GM12878 (cell line): ENCODE results near the gene C1orf21. TPM values are rescaled to one million over a fixed set of nuclear protein-coding genes. Genes with fewer than 3 reads are reported as not detected.

Experiments
- ATAC-seq: fragments of 200-7000 bp; cut with Tn5 transposase; 3 replicates; pipeline ENCODE4 v1.9.1; 2020; ENCODE audit warnings: mild to moderate bottlenecking, moderate library complexity
- BruUV-seq: library from RNA; stranded (reverse); fragments of 400-500 nt; replicated peaks from 2 replicates; lab custom pipeline; 2021; lab: Mats Ljungman, UMichigan
- CTCF ChIA-PET: fragments of 300-600 bp; sonication (Branson Sonifier 250); formaldehyde crosslinking; extraction: SDS; loops from one replicate; lab custom pipeline; 2021; ENCODE audit warnings: inconsistent platforms; lab: Yijun Ruan, JAX
- POLR2A ChIA-PET: fragments of 350-600 bp; formaldehyde crosslinking; extraction: SDS; loops from one replicate; lab custom pipeline; 2021; ENCODE audit warnings: inconsistent platforms; lab: Charles Lee
- RAD21 ChIA-PET: fragments of 300-600 bp; sonication (Branson Sonifier 250); formaldehyde crosslinking; loops from one replicate; lab custom pipeline; 2023; ENCODE audit warnings: antibody characterized with exemption; ENCODE audit not compliant: unreplicated experiment; lab: Charles Lee
- SMC1A ChIA-PET: fragments of 300-600 bp; sonication (Branson Sonifier 250); formaldehyde crosslinking; loops from one replicate; lab custom pipeline; 2023; ENCODE audit not compliant: unreplicated experiment, uncharacterized antibody; lab: Charles Lee
- DNase-seq: peaks from one replicate; pipeline ENCODE4 v3.0.0-alpha.2; 2011; ENCODE audit warnings: low read depth, low spot score
- FAIRE-seq: peaks from 3 replicates; lab custom pipeline; 2011; peaks lifted over from hg19 to GRCh38; lab: Jason Lieb, UNC
- H2AFZ ChIP-seq: 2 replicates; pipeline ENCODE4 v1.6.0; 2011; ENCODE audit warnings: low read depth, low read length, control low read depth; ENCODE audit not compliant: control insufficient read depth
- H3K27ac ChIP-seq: 2 replicates; pipeline ENCODE4 v1.5.1; 2011; ENCODE audit warnings: control low read depth; ENCODE audit not compliant: control insufficient read depth, insufficient read depth
- H3K27me3 ChIP-seq, 2 experiments: replicated peaks in 1 of 2; 2 replicates each; pipeline versions ENCODE4 v1.6.0 to v1.6.1; 2011; ENCODE audit warnings: low read length in 1 of 2; ENCODE audit not compliant: control insufficient read depth in 2 of 2, insufficient read depth in 2 of 2
- H3K36me3 ChIP-seq, 2 experiments: 2 replicates each; pipeline ENCODE4 v1.5.1; 2011; ENCODE audit warnings: low read length in 1 of 2; ENCODE audit not compliant: control insufficient read depth in 2 of 2, insufficient read depth in 2 of 2
- H3K4me1 ChIP-seq: 2 replicates; pipeline ENCODE4 v1.6.1; 2011; ENCODE audit warnings: mild to moderate bottlenecking, low read length, moderate library complexity, mixed read lengths; ENCODE audit not compliant: control insufficient read depth, insufficient read depth
- H3K4me2 ChIP-seq: 2 replicates; pipeline ENCODE4 v1.6.0; 2011; ENCODE audit warnings: control low read depth; ENCODE audit not compliant: control insufficient read depth, insufficient read depth
- H3K4me3 ChIP-seq: fragments of 200-600 bp; sonication (generic); 2 replicates; pipeline ENCODE4 v1.5.1; 2016
- H3K79me2 ChIP-seq: 2 replicates; pipeline ENCODE4 v1.6.0; 2011; ENCODE audit warnings: low read length; ENCODE audit not compliant: control insufficient read depth, insufficient read depth
- H3K9ac ChIP-seq: 2 replicates; pipeline ENCODE4 v1.8.0; 2011; ENCODE audit warnings: low read length, control low read depth, mixed read lengths; ENCODE audit not compliant: control insufficient read depth, insufficient read depth
- H3K9me3 ChIP-seq: replicated peaks from 3 replicates; pipeline ENCODE4 v1.5.1; 2011; ENCODE audit warnings: mild to moderate bottlenecking, low read length; ENCODE audit not compliant: control insufficient read depth, insufficient read depth
- H4K20me1 ChIP-seq: 2 replicates; pipeline ENCODE4 v1.6.0; 2011; ENCODE audit not compliant: control insufficient read depth, insufficient read depth
- MYB ChIP-seq: fragments of 150-350 bp; IDR thresholded peaks from 2 replicates; pipeline ENCODE4 v1.6.1; 2014; ENCODE audit warnings: mild to moderate bottlenecking, low read depth, low read length, borderline replicate concordance
- PAX8 ChIP-seq: fragments of 450-650 bp; IDR thresholded peaks from 2 replicates; pipeline ENCODE4 v1.6.1; 2017; ENCODE audit warnings: mild to moderate bottlenecking, moderate library complexity
- STAT3 ChIP-seq: IDR thresholded peaks from 2 replicates; pipeline ENCODE4 v1.6.1; 2011; ENCODE audit warnings: low read depth, low read length, improper control_type of control experiment
- WRNIP1 ChIP-seq: IDR thresholded peaks from 2 replicates; pipeline ENCODE4 v1.6.1; 2011; ENCODE audit warnings: low read depth, low read length, improper control_type of control experiment, borderline replicate concordance
- WGBS: methylation state at CpG from one replicate; pipeline ENCODE4 v1.1.6; 2016; ENCODE audit warnings: low lambda C conversion rate; ENCODE audit not compliant: insufficient replicate concordance, insufficient coverage; ENCODE audit errors: missing lambda C conversion rate; 5-methylcytosine and 5-hydroxymethylcytosine counted together
- in situ Hi-C: fragments of 300-500 bp; cut with MboI; formaldehyde crosslinking; loops from 9 replicates; pipeline ENCODE4 v1.14.3; 2018; ENCODE audit warnings: mixed read lengths
- intact Hi-C: fragments of 100-400 bp; cut with micrococcal nuclease; formaldehyde crosslinking; loops from one replicate; pipeline ENCODE4 v1.14.2; 2022; ENCODE audit not compliant: unreplicated experiment
- polyA plus RNA-seq, 11 experiments: library from polyadenylated mRNA; depleted of rRNA in 4 of 11; unstranded in 6 of 11; stranded (reverse) in 5 of 11; fragments of >200 nt; fragmentation: Nextera tagmentation in 4 of 11; fragmentation: Illumina TruSeq in 1 of 11; extraction: Ambion mirVana in 4 of 11; extraction: Trizol in 1 of 11; gene quantifications; 1 replicate in 1 of 11; 2 replicates in 10 of 11; pipeline versions ENCODE4 v1.2.1 to v1.2.3, GENCODE V29; 2011 to 2016; ENCODE audit warnings: inconsistent platforms in 2 of 11, missing spikeins in 2 of 11, low read depth in 1 of 11
- total RNA-seq, 4 experiments: library from RNA; depleted of rRNA in 3 of 4; stranded (reverse); fragments of >200 nt in 3 of 4; fragmentation: Illumina TruSeq in 1 of 4; extraction: Trizol in 1 of 4; gene quantifications; 2 replicates each; pipeline versions ENCODE4 v1.2.1 to v1.2.3, GENCODE V29; 2013 to 2021
- TF ChIP-seq, protein P1 (sequence below): fragments of 450-650 bp; IDR thresholded peaks from 2 replicates; pipeline ENCODE4 v1.6.1; 2018; ENCODE audit warnings: borderline replicate concordance, mild to moderate bottlenecking; ENCODE audit not compliant: partially characterized antibody
- TF ChIP-seq, protein P2 (sequence below): fragments of 450-650 bp; IDR thresholded peaks from 2 replicates; pipeline ENCODE4 v1.6.1; 2017; ENCODE audit warnings: mild to moderate bottlenecking, moderate library complexity
- TF ChIP-seq, protein P3 (sequence below): fragments of 450-650 bp; IDR thresholded peaks from 2 replicates; pipeline ENCODE4 v1.6.1; 2016; ENCODE audit warnings: mild to moderate bottlenecking
- TF ChIP-seq, protein P4 (sequence below): IDR thresholded peaks from 2 replicates; pipeline ENCODE4 v1.6.1; 2012; ENCODE audit warnings: low read length, inconsistent platforms

C1orf21 gene
- total and polyA plus RNA-seq, 10 of the 15 experiments (the other 5 are each of a cell fraction or from before 2014, with no cell fraction given), result 0.03 to 1.6 (median 0.17) TPM; not detected in 3

DNA sequence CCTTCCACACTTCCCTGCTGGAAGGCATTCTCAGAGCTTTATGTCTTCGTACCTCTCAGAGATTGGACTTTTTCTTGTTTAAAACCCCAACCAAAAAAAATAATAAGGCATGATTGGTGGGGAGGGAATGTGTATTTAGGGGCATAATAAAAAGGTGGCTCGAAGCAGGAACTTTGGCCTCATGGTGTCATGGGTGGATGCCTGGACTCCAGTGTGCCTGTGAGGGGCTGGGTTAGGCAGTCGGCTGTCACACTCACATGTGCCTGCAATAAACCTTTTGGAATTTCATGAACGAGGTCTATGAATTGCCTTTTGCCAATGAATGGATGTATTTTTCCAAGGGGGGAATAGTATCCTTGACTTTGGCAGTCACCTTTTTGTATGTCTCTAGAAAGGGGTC lies 236.6 kb downstream of the C1orf21 start:
- in situ Hi-C loops (no loop called here), intact Hi-C loops (no loop called here)
- ATAC-seq, result no peak
- H2AFZ ChIP-seq, result no peak overlapping the region
- 20% methylated on average over 4 of the region's 4 CpGs for WGBS
- peaks cover 0 to 3% of the 10 kb centered on the region in 2 experiments; a peak in 2 of 4 replicates for H3K27me3 ChIP-seq
- RAD21 ChIA-PET, result no interaction called here
- BruUV-seq, result no TSS peak
- POLR2A ChIA-PET, result no interaction called here
- H3K9me3 ChIP-seq, result no peaks in the 10 kb centered on the region
- no peaks in the 10 kb centered on the region for H3K4me1 ChIP-seq
- H3K4me2 ChIP-seq, result no peak overlapping the region
- no peaks in the 10 kb centered on the region for H4K20me1 ChIP-seq
- no peak for FAIRE-seq
- H3K36me3 ChIP-seq, result no peaks in the 10 kb centered on the region
- H3K4me3 ChIP-seq, result no peak overlapping the region
- SMC1A ChIA-PET, result no interaction called here
- CTCF ChIA-PET, result no interaction called here
- H3K79me2 ChIP-seq, result no peaks in the 10 kb centered on the region
- no peak for DNase-seq
- TF ChIP-seq, protein P1, sequence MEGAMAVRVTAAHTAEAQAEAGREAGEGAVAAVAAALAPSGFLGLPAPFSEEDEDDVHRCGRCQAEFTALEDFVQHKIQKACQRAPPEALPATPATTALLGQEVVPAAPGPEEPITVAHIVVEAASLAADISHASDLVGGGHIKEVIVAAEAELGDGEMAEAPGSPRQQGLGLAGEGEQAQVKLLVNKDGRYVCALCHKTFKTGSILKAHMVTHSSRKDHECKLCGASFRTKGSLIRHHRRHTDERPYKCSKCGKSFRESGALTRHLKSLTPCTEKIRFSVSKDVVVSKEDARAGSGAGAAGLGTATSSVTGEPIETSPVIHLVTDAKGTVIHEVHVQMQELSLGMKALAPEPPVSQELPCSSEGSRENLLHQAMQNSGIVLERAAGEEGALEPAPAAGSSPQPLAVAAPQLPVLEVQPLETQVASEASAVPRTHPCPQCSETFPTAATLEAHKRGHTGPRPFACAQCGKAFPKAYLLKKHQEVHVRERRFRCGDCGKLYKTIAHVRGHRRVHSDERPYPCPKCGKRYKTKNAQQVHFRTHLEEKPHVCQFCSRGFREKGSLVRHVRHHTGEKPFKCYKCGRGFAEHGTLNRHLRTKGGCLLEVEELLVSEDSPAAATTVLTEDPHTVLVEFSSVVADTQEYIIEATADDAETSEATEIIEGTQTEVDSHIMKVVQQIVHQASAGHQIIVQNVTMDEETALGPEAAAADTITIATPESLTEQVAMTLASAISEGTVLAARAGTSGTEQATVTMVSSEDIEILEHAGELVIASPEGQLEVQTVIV, result no peak
- H3K27ac ChIP-seq, result no peak overlapping the region
- no peak overlapping the region for H3K9ac ChIP-seq

DNA sequence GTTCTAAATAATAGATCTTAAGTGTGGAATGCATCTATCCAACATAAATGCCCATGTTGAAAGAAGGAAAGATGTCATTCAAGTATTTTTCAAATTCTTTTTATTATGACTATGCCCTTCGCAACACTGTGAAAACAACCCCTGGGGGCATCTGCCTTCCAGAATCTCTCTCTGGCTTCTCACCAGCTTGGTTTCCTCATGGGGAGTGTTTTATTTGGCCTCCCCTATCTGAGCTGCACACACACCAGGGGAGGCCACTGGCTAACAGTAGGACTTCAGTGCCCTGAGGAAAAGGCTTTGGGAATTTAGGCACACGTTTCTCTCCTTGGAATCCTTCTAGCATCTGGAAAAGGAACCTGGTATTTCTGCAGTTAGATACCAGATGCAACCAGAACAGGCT lies 237.2 kb downstream of the C1orf21 start:
- Histone ChIP-seq H3K4me2 (no peak overlapping the region), H2AFZ (no peak overlapping the region), H3K27me3 (peaks cover 0 to 3% of the 10 kb centered on the region in 2 experiments; a peak in 2 of 4 replicates), H3K9ac (no peak overlapping the region), H3K9me3 (no peaks in the 10 kb centered on the region), H3K36me3 (no peaks in the 10 kb centered on the region), H3K79me2 (no peaks in the 10 kb centered on the region), H3K27ac (no peak overlapping the region), H4K20me1 (no peaks in the 10 kb centered on the region), H3K4me3 (no peak overlapping the region), H3K4me1 (no peaks in the 10 kb centered on the region)
- FAIRE-seq (no peak), ATAC-seq (no peak), DNase-seq (no peak)
- RAD21 ChIA-PET, result no interaction called here
- no TSS peak for BruUV-seq
- in situ Hi-C loops, result no loop called here
- POLR2A ChIA-PET, result no interaction called here
- 51% methylated on average over 2 of the region's 2 CpGs for WGBS
- CTCF ChIA-PET, result no interaction called here
- intact Hi-C loops, result no loop called here
- SMC1A ChIA-PET, result no interaction called here
- TF ChIP-seq PAX8, result no peak
- TF ChIP-seq, protein P2, sequence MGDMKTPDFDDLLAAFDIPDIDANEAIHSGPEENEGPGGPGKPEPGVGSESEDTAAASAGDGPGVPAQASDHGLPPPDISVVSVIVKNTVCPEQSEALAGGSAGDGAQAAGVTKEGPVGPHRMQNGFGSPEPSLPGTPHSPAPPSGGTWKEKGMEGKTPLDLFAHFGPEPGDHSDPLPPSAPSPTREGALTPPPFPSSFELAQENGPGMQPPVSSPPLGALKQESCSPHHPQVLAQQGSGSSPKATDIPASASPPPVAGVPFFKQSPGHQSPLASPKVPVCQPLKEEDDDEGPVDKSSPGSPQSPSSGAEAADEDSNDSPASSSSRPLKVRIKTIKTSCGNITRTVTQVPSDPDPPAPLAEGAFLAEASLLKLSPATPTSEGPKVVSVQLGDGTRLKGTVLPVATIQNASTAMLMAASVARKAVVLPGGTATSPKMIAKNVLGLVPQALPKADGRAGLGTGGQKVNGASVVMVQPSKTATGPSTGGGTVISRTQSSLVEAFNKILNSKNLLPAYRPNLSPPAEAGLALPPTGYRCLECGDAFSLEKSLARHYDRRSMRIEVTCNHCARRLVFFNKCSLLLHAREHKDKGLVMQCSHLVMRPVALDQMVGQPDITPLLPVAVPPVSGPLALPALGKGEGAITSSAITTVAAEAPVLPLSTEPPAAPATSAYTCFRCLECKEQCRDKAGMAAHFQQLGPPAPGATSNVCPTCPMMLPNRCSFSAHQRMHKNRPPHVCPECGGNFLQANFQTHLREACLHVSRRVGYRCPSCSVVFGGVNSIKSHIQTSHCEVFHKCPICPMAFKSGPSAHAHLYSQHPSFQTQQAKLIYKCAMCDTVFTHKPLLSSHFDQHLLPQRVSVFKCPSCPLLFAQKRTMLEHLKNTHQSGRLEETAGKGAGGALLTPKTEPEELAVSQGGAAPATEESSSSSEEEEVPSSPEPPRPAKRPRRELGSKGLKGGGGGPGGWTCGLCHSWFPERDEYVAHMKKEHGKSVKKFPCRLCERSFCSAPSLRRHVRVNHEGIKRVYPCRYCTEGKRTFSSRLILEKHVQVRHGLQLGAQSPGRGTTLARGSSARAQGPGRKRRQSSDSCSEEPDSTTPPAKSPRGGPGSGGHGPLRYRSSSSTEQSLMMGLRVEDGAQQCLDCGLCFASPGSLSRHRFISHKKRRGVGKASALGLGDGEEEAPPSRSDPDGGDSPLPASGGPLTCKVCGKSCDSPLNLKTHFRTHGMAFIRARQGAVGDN, result no peak
- no peak for TF ChIP-seq WRNIP1
- TF ChIP-seq, protein P3, sequence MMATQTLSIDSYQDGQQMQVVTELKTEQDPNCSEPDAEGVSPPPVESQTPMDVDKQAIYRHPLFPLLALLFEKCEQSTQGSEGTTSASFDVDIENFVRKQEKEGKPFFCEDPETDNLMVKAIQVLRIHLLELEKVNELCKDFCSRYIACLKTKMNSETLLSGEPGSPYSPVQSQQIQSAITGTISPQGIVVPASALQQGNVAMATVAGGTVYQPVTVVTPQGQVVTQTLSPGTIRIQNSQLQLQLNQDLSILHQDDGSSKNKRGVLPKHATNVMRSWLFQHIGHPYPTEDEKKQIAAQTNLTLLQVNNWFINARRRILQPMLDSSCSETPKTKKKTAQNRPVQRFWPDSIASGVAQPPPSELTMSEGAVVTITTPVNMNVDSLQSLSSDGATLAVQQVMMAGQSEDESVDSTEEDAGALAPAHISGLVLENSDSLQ, result no peak
- TF ChIP-seq STAT3, result no peak
- TF ChIP-seq MYB, result no peak
- TF ChIP-seq, protein P4, sequence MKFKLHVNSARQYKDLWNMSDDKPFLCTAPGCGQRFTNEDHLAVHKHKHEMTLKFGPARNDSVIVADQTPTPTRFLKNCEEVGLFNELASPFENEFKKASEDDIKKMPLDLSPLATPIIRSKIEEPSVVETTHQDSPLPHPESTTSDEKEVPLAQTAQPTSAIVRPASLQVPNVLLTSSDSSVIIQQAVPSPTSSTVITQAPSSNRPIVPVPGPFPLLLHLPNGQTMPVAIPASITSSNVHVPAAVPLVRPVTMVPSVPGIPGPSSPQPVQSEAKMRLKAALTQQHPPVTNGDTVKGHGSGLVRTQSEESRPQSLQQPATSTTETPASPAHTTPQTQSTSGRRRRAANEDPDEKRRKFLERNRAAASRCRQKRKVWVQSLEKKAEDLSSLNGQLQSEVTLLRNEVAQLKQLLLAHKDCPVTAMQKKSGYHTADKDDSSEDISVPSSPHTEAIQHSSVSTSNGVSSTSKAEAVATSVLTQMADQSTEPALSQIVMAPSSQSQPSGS, result no peak
